ENCODE data around the gene UGT1A10.
"Not testable (repeated sequence)": the region's sequence is repeated elsewhere in the genome, so short reads cannot be mapped to it uniquely, and the experiment has no call there.

- not testable (repeated sequence) for TF ChIP-seq POLR2A, CTCF (IDR thresholded peaks at IDR 0.05)
These were observed 43.5 kb upstream of the UGT1A10 start for GRCh38 chr2:233592706-233593105.
